ENCODE measurements around the gene CCDC112.
A peak's percentile ranks its signal among the peaks of the same experiment; 100 is the strongest.

DNA sequence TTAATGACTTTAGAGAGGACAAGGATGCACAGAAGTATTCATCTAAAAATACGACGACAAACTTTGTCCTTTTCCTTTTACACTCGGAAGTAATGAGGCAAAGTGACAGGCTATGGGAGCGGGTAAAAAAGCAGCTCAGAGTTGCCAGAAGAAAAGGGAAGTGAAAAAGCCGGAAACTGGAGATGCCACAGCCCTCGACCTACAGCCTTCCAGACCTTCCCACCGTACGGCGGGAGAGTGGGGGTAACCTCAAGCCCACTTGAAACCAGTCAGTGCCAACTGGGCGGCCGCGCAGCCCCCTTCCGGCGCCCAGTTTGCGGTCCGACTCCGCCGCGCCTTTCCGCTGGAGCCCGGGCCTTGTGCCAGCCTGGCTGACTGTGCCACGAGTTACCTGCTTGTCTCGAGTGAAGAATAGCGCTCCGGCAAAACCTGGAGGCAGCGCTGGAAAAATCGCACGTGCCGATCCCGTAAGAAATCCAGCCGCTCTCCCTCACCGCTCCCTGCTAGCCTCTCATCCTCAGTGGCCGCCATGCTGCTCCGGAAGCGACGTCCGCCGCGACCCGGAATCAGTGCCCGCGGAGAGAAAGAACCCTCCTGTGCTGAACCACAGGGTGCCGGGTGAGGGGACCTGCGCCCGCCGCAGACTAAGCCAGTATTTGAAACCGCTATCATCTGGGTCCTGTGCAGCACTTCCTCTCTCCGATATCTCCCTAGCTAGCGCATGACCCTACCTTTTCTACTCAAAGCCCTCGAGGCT, 34.0 kb downstream of the CCDC112 start, which contains the start of gene PGGT1B:
- TF ChIP-seq CTBP1 (IDR thresholded peaks at IDR 0.05; ENCODE audit: borderline replicate concordance) (no peak), SP1 (IDR thresholded peaks at IDR 0.05) (no peak), TARDBP (IDR thresholded peaks at IDR 0.05) (no peak), HDGF (IDR thresholded peaks at IDR 0.05; ENCODE audit: borderline replicate concordance) (no peak), LEF1 (IDR thresholded peaks at IDR 0.05; ENCODE audit: borderline replicate concordance) (no peak), ZNF384 (IDR thresholded peaks at IDR 0.05) (no peak), ARNT (IDR thresholded peaks at IDR 0.05) (no peak), FOXK2 (IDR thresholded peaks at IDR 0.05) (no peak)
- TF ChIP-seq, protein P1, sequence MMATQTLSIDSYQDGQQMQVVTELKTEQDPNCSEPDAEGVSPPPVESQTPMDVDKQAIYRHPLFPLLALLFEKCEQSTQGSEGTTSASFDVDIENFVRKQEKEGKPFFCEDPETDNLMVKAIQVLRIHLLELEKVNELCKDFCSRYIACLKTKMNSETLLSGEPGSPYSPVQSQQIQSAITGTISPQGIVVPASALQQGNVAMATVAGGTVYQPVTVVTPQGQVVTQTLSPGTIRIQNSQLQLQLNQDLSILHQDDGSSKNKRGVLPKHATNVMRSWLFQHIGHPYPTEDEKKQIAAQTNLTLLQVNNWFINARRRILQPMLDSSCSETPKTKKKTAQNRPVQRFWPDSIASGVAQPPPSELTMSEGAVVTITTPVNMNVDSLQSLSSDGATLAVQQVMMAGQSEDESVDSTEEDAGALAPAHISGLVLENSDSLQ (IDR thresholded peaks at IDR 0.05) = peak; percentile 46; the same call in 1 of the 2 replicates

Data from HEK293T (cell line).